ENCODE results near the gene GALNT10.

DNA sequence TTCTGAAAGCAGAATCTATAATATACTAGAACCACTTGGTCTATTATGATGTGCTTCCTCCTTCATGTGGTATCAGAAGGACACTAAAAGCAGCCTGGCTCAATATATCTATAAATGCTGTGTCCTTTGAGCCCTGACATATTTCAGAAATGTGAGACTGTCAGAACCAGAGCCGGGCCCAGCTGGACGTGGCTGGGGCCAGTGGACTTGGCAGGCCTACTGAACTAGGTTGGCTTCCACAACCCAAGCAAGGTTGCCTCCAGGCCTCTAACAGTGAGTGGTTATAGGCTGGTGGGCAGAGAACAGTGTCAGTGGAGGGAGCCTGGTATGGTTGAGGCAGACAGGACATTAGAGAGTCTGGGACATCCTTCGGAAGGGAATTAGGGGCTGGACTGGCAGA, 78.9 kb downstream of the GALNT10 start:
- TF ChIP-seq POLR2AphosphoS5 (IDR thresholded peaks at IDR 0.05; ENCODE audit: borderline replicate concordance, low read depth, low read length) (no peak), EZH2 (IDR thresholded peaks at IDR 0.05) (no peak)

Data from SK-N-MC (cell line).